ENCODE data around the gene OXCT2. TPM values are rescaled to one million over a fixed set of nuclear protein-coding genes. Genes with fewer than 3 reads are reported as not detected.

Gene OXCT2
- total and polyA plus RNA-seq, 9 of the 15 experiments (the other 6 are each of a cell fraction or from before 2014, with no cell fraction given): 0.08 to 0.64 (median 0.22) TPM; not detected in 2

DNA sequence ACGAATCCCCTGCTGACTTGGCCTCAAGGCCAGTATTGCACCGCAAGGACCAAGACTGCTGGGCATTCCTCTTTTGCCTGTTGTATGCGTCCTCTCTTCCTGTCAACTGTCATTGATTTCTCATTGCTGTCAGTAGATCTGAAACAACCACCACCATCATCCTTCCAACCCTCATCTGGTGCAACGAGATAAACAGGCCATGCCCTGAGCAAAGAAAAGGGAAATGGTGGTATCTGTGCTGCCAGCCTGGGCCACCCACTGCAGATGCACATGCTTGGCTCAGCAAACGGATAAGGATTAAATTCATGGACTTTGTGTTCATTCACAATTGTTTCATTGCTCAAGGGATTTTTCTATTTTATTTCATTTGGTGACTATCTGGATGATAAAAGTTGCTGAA is 13.6 kb downstream of the OXCT2 start (continued):
- TF ChIP-seq, protein P1, sequence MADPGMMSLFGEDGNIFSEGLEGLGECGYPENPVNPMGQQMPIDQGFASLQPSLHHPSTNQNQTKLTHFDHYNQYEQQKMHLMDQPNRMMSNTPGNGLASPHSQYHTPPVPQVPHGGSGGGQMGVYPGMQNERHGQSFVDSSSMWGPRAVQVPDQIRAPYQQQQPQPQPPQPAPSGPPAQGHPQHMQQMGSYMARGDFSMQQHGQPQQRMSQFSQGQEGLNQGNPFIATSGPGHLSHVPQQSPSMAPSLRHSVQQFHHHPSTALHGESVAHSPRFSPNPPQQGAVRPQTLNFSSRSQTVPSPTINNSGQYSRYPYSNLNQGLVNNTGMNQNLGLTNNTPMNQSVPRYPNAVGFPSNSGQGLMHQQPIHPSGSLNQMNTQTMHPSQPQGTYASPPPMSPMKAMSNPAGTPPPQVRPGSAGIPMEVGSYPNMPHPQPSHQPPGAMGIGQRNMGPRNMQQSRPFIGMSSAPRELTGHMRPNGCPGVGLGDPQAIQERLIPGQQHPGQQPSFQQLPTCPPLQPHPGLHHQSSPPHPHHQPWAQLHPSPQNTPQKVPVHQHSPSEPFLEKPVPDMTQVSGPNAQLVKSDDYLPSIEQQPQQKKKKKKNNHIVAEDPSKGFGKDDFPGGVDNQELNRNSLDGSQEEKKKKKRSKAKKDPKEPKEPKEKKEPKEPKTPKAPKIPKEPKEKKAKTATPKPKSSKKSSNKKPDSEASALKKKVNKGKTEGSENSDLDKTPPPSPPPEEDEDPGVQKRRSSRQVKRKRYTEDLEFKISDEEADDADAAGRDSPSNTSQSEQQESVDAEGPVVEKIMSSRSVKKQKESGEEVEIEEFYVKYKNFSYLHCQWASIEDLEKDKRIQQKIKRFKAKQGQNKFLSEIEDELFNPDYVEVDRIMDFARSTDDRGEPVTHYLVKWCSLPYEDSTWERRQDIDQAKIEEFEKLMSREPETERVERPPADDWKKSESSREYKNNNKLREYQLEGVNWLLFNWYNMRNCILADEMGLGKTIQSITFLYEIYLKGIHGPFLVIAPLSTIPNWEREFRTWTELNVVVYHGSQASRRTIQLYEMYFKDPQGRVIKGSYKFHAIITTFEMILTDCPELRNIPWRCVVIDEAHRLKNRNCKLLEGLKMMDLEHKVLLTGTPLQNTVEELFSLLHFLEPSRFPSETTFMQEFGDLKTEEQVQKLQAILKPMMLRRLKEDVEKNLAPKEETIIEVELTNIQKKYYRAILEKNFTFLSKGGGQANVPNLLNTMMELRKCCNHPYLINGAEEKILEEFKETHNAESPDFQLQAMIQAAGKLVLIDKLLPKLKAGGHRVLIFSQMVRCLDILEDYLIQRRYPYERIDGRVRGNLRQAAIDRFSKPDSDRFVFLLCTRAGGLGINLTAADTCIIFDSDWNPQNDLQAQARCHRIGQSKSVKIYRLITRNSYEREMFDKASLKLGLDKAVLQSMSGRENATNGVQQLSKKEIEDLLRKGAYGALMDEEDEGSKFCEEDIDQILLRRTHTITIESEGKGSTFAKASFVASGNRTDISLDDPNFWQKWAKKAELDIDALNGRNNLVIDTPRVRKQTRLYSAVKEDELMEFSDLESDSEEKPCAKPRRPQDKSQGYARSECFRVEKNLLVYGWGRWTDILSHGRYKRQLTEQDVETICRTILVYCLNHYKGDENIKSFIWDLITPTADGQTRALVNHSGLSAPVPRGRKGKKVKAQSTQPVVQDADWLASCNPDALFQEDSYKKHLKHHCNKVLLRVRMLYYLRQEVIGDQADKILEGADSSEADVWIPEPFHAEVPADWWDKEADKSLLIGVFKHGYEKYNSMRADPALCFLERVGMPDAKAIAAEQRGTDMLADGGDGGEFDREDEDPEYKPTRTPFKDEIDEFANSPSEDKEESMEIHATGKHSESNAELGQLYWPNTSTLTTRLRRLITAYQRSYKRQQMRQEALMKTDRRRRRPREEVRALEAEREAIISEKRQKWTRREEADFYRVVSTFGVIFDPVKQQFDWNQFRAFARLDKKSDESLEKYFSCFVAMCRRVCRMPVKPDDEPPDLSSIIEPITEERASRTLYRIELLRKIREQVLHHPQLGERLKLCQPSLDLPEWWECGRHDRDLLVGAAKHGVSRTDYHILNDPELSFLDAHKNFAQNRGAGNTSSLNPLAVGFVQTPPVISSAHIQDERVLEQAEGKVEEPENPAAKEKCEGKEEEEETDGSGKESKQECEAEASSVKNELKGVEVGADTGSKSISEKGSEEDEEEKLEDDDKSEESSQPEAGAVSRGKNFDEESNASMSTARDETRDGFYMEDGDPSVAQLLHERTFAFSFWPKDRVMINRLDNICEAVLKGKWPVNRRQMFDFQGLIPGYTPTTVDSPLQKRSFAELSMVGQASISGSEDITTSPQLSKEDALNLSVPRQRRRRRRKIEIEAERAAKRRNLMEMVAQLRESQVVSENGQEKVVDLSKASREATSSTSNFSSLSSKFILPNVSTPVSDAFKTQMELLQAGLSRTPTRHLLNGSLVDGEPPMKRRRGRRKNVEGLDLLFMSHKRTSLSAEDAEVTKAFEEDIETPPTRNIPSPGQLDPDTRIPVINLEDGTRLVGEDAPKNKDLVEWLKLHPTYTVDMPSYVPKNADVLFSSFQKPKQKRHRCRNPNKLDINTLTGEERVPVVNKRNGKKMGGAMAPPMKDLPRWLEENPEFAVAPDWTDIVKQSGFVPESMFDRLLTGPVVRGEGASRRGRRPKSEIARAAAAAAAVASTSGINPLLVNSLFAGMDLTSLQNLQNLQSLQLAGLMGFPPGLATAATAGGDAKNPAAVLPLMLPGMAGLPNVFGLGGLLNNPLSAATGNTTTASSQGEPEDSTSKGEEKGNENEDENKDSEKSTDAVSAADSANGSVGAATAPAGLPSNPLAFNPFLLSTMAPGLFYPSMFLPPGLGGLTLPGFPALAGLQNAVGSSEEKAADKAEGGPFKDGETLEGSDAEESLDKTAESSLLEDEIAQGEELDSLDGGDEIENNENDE (IDR thresholded peaks at IDR 0.05; ENCODE audit: low read depth, low read length): no peak
- TF ChIP-seq SRF (CRISPR knock-in tag; IDR thresholded peaks at IDR 0.05): no peak
- TF ChIP-seq ZNF23 (CRISPR knock-in tag; IDR thresholded peaks at IDR 0.05): no peak
- no peak for TF ChIP-seq RBM39 (optimal IDR thresholded peaks at IDR 0.05; ENCODE audit: low read depth, low read length)
- TF ChIP-seq, protein P2, sequence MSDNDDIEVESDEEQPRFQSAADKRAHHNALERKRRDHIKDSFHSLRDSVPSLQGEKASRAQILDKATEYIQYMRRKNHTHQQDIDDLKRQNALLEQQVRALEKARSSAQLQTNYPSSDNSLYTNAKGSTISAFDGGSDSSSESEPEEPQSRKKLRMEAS (CRISPR knock-in tag; IDR thresholded peaks at IDR 0.05): 0 out of 2 replicates have a peak, but pooled peaks have one; percentile 26
- peak; percentile 44; the same call in 1 of the 2 replicates for TF ChIP-seq POLR2AphosphoS5 (IDR thresholded peaks at IDR 0.05; ENCODE audit: control insufficient read depth, insufficient read depth, low read depth, low read length)
- no peak for TF ChIP-seq KLF16 (IDR thresholded peaks at IDR 0.05)
- no peak for TF ChIP-seq ERF (CRISPR knock-in tag; IDR thresholded peaks at IDR 0.05)
- TF ChIP-seq, protein P3, sequence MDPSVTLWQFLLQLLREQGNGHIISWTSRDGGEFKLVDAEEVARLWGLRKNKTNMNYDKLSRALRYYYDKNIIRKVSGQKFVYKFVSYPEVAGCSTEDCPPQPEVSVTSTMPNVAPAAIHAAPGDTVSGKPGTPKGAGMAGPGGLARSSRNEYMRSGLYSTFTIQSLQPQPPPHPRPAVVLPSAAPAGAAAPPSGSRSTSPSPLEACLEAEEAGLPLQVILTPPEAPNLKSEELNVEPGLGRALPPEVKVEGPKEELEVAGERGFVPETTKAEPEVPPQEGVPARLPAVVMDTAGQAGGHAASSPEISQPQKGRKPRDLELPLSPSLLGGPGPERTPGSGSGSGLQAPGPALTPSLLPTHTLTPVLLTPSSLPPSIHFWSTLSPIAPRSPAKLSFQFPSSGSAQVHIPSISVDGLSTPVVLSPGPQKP (CRISPR knock-in tag; IDR thresholded peaks at IDR 0.05): no peak
- no peak for TF ChIP-seq FOSL1 (tag; conservative IDR thresholded peaks at IDR 0.05)
- TF ChIP-seq SPI1 (IDR thresholded peaks at IDR 0.05; ENCODE audit: borderline replicate concordance, low read depth, low read length): peak; percentile 33; the same call in 1 of the 2 replicates
- no peak for TF ChIP-seq BCL6 (CRISPR knock-in tag; IDR thresholded peaks at IDR 0.05)
- no peak for TF ChIP-seq PPARD (CRISPR knock-in tag; IDR thresholded peaks at IDR 0.05)
- no peak for TF ChIP-seq FOXJ3 (CRISPR knock-in tag; IDR thresholded peaks at IDR 0.05)
- TF ChIP-seq BRD4 (IDR thresholded peaks at IDR 0.05): no peak
- TF ChIP-seq ZNF436 (CRISPR knock-in tag; IDR thresholded peaks at IDR 0.05): no peak
- TF ChIP-seq NFRKB (IDR thresholded peaks at IDR 0.05; ENCODE audit: low read depth): no peak
- TF ChIP-seq ZKSCAN8 (CRISPR knock-in tag; IDR thresholded peaks at IDR 0.05): peak; percentile 35; the same call in 1 of the 2 replicates

Measured in K562 (cell line).